ENCODE data around the gene MAGI2. TPM values are rescaled to one million over a fixed set of nuclear protein-coding genes. Genes with fewer than 3 reads are reported as not detected.

Gene MAGI2
- total RNA-seq, 2 donors from 2014 or later, result 0.08 to 0.19 TPM

DNA sequence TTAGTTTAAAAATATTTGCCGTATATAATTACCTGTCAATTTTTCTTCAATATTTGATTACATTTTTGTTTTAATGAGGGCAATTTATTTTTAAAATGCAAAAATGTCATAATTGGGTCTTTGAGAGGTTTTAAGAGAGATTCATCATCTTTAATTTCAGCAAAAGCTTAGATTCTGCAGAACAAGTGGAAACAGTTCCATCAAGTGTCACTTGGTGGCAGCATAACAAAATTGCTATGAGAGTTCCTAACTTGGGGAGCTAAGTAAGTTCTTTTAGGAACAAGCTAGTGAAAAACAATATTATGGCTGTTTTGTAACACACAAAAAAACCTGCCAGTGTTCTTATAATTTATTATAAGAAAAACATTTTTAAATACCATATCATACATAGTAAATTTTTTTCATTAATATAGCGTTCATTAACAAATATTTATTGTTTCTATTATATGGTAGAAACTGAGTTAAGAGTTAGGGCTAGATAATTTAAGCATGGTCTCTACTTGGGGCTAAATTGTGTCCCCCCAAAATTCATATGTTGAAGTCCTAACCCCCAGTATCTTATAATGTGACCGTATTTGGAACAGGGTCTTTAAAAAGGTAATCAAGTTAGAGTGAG, 155.2 kb downstream of the MAGI2 start:
- no peaks in the 10 kb centered on the region for H3K4me1 Mint-ChIP-seq (ENCODE audit: low read depth in 2 of 2)
- H3K36me3 Mint-ChIP-seq, result no peaks in the 10 kb centered on the region
- H3K9me3 Mint-ChIP-seq, result peaks cover 8% of the 10 kb centered on the region
- H3K4me3 Mint-ChIP-seq, result no peak overlapping the region
- H3K27ac Mint-ChIP-seq, result no peak overlapping the region
- no peak for ATAC-seq
- no peaks in the 10 kb centered on the region for H3K27me3 Mint-ChIP-seq
- no peak for DNase-seq (ENCODE audit: low spot score)

- Mint-ChIP-seq H3K4me3 (no peak overlapping the region), H3K27ac (no peak overlapping the region), H3K4me1 (ENCODE audit: low read depth in 2 of 2) (no peaks in the 10 kb centered on the region), H3K9me3 (peaks cover 12% of the 10 kb centered on the region), H3K27me3 (no peaks in the 10 kb centered on the region), H3K36me3 (peaks cover 6% of the 10 kb centered on the region)
- DNase-seq (ENCODE audit: low spot score) (no peak), ATAC-seq (no peak)
Observed at GRCh38 chr7:79296553-79297320, 156.7 kb downstream of the MAGI2 start.

DNA sequence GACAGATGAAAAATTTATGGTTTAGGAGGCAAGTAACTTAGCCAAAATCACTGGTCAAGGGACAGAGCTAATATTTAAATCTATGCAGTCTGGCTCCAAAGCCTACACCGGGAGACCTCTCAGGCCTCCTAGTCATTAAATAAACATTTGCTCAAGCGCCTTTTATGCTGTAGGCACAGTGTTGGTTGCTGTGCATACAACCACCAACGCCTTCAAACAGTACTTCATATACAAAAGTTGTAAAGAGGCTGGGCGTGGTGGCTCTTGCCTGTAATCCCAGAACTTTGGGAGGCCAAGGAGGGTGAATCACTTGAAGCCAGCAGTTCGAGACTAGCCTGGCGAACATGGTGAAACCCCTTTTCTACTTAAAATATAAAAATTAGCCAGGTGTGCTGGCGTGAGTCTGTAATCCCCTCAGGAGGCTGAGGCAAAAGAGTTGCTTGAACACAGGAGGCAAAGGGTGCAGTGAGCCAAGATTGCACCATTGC, 159.8 kb downstream of the MAGI2 start:
- DNase-seq (ENCODE audit: low spot score) (no peak), ATAC-seq (no peak)
- Mint-ChIP-seq H3K9me3 (peaks cover 4% of the 10 kb centered on the region), H3K36me3 (peaks cover 6% of the 10 kb centered on the region), H3K4me1 (ENCODE audit: low read depth in 2 of 2) (no peaks in the 10 kb centered on the region), H3K4me3 (no peak overlapping the region), H3K27ac (no peak overlapping the region), H3K27me3 (no peaks in the 10 kb centered on the region)

DNA sequence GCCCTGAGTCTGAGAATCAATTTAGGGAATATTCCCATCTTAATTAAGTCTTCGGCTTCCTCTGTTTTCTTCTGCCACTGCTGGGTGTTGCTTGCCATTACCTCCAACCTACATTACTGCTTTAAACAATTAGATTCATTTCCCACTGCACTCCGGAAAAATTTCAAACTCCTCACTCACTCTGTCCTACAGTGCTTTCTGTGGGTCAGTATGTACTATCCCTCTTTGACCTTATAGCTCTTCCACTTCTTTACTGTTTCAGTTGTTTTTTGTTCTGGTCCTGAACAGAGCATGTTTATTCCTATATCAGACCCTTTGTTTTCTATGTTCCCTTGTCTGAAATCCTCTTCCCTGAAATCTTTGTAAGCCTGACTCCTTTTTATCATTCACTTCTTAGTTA, 160.6 kb downstream of the MAGI2 start:
- Mint-ChIP-seq H3K36me3 (peaks cover 6% of the 10 kb centered on the region), H3K27me3 (no peaks in the 10 kb centered on the region), H3K4me1 (ENCODE audit: low read depth in 2 of 2) (no peaks in the 10 kb centered on the region), H3K9me3 (peaks cover 4% of the 10 kb centered on the region), H3K27ac (no peak overlapping the region), H3K4me3 (no peak overlapping the region)
- DNase-seq (ENCODE audit: low spot score) (no peak), ATAC-seq (no peak)

GRCh38 chr7:79291498-79291865, 162.0 kb downstream of the MAGI2 start:
- H3K36me3 Mint-ChIP-seq, result peaks cover 6% of the 10 kb centered on the region
- no peak overlapping the region for H3K27ac Mint-ChIP-seq
- no peaks in the 10 kb centered on the region for H3K4me1 Mint-ChIP-seq (ENCODE audit: low read depth in 2 of 2)
- ATAC-seq (no peak), DNase-seq (ENCODE audit: low spot score) (no peak)
- peaks cover 4% of the 10 kb centered on the region for H3K9me3 Mint-ChIP-seq
- no peaks in the 10 kb centered on the region for H3K27me3 Mint-ChIP-seq
- H3K4me3 Mint-ChIP-seq, result no peak overlapping the region

DNA sequence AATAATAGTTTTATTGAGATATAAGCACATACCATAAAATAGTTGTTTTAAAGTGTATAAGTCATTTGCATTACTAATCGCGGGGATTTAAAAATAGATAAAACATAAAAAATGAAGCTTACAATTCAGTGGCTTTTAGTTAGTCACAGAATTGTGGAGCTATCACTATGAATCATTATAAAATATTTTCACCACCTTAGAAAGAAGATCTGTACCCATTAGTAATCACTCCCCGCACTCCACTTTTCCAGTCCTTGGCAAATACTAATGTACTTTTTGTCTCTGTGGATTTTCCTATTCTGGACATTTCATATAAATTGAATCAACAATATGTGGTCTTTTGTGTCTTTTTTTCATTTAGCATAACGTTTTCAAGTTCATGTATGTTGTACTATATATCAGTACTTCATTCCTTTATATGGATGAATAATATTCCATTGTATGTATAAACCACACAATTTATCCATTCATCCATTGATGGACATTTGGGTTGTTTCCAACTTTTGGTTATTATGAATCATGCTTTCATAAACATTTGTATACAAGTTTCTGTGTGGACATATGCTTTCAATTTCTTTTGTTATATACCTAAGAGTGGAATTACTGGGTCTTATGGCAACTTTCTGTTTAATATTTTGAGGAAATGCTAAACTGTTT, 162.5 kb downstream of the MAGI2 start:
- DNase-seq (ENCODE audit: low spot score), result no peak
- Mint-ChIP-seq H3K27me3 (no peaks in the 10 kb centered on the region), H3K4me1 (ENCODE audit: low read depth in 2 of 2) (no peaks in the 10 kb centered on the region), H3K36me3 (peaks cover 6% of the 10 kb centered on the region), H3K4me3 (no peak overlapping the region), H3K9me3 (peaks cover 4% of the 10 kb centered on the region), H3K27ac (no peak overlapping the region)
- ATAC-seq, result no peak

DNA sequence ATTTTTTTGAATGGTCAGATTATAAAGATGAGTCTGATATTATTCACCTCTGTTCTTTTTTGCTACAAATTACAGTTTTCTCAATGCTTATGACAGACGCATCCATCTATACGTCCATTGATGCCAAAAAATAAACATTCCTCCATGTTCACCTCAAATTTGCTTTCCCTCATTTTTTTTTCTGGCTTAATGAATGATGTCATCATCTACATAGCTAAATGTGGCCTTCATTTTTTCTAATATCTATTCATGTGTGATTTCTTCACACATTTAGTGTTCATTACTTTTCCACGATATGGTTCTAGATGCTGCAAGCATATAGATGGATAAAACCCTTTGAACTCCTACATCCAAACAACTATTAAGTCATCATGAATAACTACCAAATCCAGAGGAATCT, 163.1 kb downstream of the MAGI2 start:
- no peak for ATAC-seq
- no peak overlapping the region for H3K4me3 Mint-ChIP-seq
- no peak overlapping the region for H3K27ac Mint-ChIP-seq
- no peak for DNase-seq (ENCODE audit: low spot score)
- peaks cover 6% of the 10 kb centered on the region for H3K36me3 Mint-ChIP-seq
- no peaks in the 10 kb centered on the region for H3K4me1 Mint-ChIP-seq (ENCODE audit: low read depth in 2 of 2)
- H3K9me3 Mint-ChIP-seq, result peaks cover 7% of the 10 kb centered on the region
- H3K27me3 Mint-ChIP-seq, result no peaks in the 10 kb centered on the region

- Mint-ChIP-seq H3K36me3 (peaks cover 6% of the 10 kb centered on the region), H3K9me3 (peaks cover 7% of the 10 kb centered on the region), H3K4me3 (no peak overlapping the region), H3K27ac (no peak overlapping the region), H3K4me1 (ENCODE audit: low read depth in 2 of 2) (no peaks in the 10 kb centered on the region), H3K27me3 (no peaks in the 10 kb centered on the region)
- no peak for ATAC-seq
- no peak for DNase-seq (ENCODE audit: low spot score)
Observed at GRCh38 chr7:79288655-79289054, 164.8 kb downstream of the MAGI2 start.

DNA sequence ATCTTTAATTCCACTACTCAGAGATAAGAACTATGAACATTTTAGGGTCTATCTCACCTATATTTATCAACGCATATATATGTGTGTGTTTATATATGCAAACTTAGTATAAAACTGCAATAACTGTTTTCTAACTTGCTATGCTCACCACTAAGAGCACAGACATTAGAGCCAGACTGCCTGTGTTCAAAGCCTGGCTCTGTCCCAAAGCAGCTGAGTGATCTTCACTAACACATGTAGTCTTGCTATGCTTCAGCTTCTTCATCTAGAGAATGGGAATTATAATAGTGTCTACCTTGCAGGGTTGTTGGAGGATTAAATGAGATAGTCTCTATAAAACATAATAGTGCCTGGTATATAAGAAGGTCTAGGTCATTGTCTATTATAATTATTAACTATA, 165.5 kb downstream of the MAGI2 start:
- Mint-ChIP-seq H3K27me3 (no peaks in the 10 kb centered on the region), H3K27ac (no peak overlapping the region), H3K36me3 (peaks cover 4% of the 10 kb centered on the region), H3K4me1 (ENCODE audit: low read depth in 2 of 2) (no peaks in the 10 kb centered on the region), H3K4me3 (no peak overlapping the region), H3K9me3 (peaks cover 6% of the 10 kb centered on the region)
- DNase-seq (ENCODE audit: low spot score) (no peak), ATAC-seq (no peak)

GRCh38 chr7:79286181-79286580, 167.3 kb downstream of the MAGI2 start:
- Mint-ChIP-seq H3K36me3 (no peaks in the 10 kb centered on the region), H3K4me1 (ENCODE audit: low read depth in 2 of 2) (no peaks in the 10 kb centered on the region), H3K27ac (no peak overlapping the region), H3K9me3 (peaks cover 3% of the 10 kb centered on the region), H3K27me3 (no peaks in the 10 kb centered on the region), H3K4me3 (no peak overlapping the region)
- ATAC-seq (no peak), DNase-seq (ENCODE audit: low spot score) (no peak)

DNA sequence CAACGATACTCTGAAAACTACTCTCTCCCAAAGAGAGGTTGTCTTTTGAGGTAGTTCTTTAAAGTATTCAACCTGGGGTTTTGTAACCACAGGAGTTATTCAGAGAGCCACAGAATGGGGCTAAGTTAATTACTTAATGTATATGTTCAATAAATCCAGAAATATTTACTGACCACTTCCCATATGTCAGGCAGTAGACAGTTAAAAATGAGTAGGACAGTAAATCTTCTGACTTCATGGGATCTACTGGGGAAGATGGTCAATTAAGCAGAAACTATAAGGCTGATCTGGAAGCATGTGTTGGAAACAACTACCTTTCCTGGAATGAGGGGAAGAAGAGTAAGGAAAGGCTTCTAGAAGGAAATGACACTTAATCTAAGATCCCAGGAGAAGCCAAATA, 167.7 kb downstream of the MAGI2 start:
- H3K4me1 Mint-ChIP-seq (ENCODE audit: low read depth in 2 of 2), result no peaks in the 10 kb centered on the region
- no peaks in the 10 kb centered on the region for H3K27me3 Mint-ChIP-seq
- H3K4me3 Mint-ChIP-seq, result no peak overlapping the region
- H3K36me3 Mint-ChIP-seq, result no peaks in the 10 kb centered on the region
- ATAC-seq (no peak), DNase-seq (ENCODE audit: low spot score) (no peak)
- no peak overlapping the region for H3K27ac Mint-ChIP-seq
- peaks cover 3% of the 10 kb centered on the region for H3K9me3 Mint-ChIP-seq

- ATAC-seq, result no peak
- Mint-ChIP-seq H3K4me3 (no peak overlapping the region), H3K4me1 (ENCODE audit: low read depth in 2 of 2) (no peaks in the 10 kb centered on the region), H3K36me3 (no peaks in the 10 kb centered on the region), H3K9me3 (peaks cover 7% of the 10 kb centered on the region), H3K27ac (no peak overlapping the region), H3K27me3 (no peaks in the 10 kb centered on the region)
- no peak for DNase-seq (ENCODE audit: low spot score)
Observed at GRCh38 chr7:79284211-79284610, 169.3 kb downstream of the MAGI2 start.

DNA sequence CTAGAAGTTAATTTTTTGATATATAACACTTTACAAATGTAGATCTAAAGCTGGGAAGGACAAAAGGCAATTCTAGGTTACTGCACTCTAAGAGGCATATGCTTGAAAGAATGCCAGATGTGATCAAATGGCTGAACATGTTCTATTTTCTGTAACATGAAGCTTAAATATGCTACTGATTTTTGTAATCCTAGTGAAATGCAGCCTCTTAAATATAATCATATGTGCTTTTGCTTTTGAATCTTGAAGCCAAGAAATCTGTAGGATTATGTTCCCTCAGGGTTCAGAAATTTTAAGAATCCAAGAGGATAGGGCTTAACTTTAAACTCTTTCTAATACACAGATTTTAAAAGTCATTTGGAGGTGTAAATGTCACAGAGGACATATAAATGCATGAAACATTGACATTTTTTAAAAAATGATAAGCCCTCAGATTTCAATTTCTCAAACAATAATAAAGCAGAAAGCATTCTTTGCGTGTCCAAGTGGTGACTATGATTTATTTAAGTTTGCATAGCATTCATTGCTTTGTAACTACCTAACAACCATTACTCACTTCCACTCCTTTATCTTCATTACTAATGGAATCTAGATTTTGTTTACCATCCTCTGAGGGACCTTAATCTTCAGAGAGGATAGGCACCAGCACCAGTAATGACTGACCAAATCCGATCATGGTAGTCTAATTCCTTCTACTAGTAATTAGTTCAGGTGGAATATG, 170.4 kb downstream of the MAGI2 start:
- H3K27ac Mint-ChIP-seq, result no peak overlapping the region
- no peak for DNase-seq (ENCODE audit: low spot score)
- peaks cover 7% of the 10 kb centered on the region for H3K9me3 Mint-ChIP-seq
- H3K36me3 Mint-ChIP-seq, result no peaks in the 10 kb centered on the region
- no peaks in the 10 kb centered on the region for H3K4me1 Mint-ChIP-seq (ENCODE audit: low read depth in 2 of 2)
- ATAC-seq, result no peak
- H3K27me3 Mint-ChIP-seq, result no peaks in the 10 kb centered on the region
- no peak overlapping the region for H3K4me3 Mint-ChIP-seq
